Mammary epithelial cell (primary cell): ENCODE results near the gene IGHMBP2.

ENCODE experiments used
- CTCF ChIP-seq, 2 donors: IDR thresholded peaks in 1 of 2; conservative IDR thresholded peaks in 1 of 2; 2 replicates each; pipeline ENCODE4 v1.5.1; 2011 to 2012; ENCODE audit warnings: inconsistent platforms in 2 of 2, low read length in 2 of 2, mild to moderate bottlenecking in 2 of 2, control low read depth in 1 of 2, low read depth in 1 of 2; ENCODE audit not compliant: insufficient read depth in 1 of 2; ENCODE audit errors: extremely low read depth in 1 of 2
- EZH2 ChIP-seq: IDR thresholded peaks from 2 replicates; pipeline ENCODE4 v1.6.1; 2012; ENCODE audit warnings: low read length, inconsistent platforms, borderline replicate concordance

- TF ChIP-seq CTCF (conservative IDR thresholded peaks at IDR 0.05 in 1 of 2, IDR thresholded peaks at IDR 0.05 in 1 of 2; ENCODE audit: extremely low read depth in 1 of 2, insufficient read depth in 1 of 2, low read depth in 1 of 2, low read length in 2 of 2) (peak; percentile 6 to 31), EZH2 (no peak)
Measured at GRCh38 chr11:68889948-68890446, 13.7 kb upstream of the IGHMBP2 start.
